ENCODE measurements around the gene SLC6A19. TPM values are rescaled to one million over a fixed set of nuclear protein-coding genes. Genes with fewer than 3 reads are reported as not detected.

SLC6A19 gene
- total RNA-seq, 1 donor from 2014 or later: 2.2 TPM

- no peak for DNase-seq (ENCODE audit: low spot score, unreplicated experiment)
- no peak for TF ChIP-seq CTCF (IDR thresholded peaks at IDR 0.05; ENCODE audit: unreplicated experiment)
- Mint-ChIP-seq H3K27me3 (no peaks in the 10 kb centered on the region), H3K36me3 (ENCODE audit: insufficient read depth) (no peaks in the 10 kb centered on the region), H3K4me3 (ENCODE audit: low read depth) (no peak overlapping the region), H3K9me3 (ENCODE audit: low read depth) (no peaks in the 10 kb centered on the region), H3K27ac (no peak overlapping the region), H3K4me1 (ENCODE audit: low read depth) (peaks cover 27% of the 10 kb centered on the region)
These were observed 12.1 kb upstream of the SLC6A19 start for GRCh38 chr5:1189269-1189668.

- TF ChIP-seq CTCF (IDR thresholded peaks at IDR 0.05; ENCODE audit: unreplicated experiment): no peak
- Mint-ChIP-seq H3K4me1 (ENCODE audit: low read depth) (peaks cover 27% of the 10 kb centered on the region), H3K27me3 (no peaks in the 10 kb centered on the region), H3K27ac (peak overlapping the region; percentile 78), H3K9me3 (ENCODE audit: low read depth) (no peaks in the 10 kb centered on the region), H3K36me3 (ENCODE audit: insufficient read depth) (no peaks in the 10 kb centered on the region), H3K4me3 (ENCODE audit: low read depth) (no peak overlapping the region)
- DNase-seq (ENCODE audit: low spot score, unreplicated experiment): no peak
These were observed 11.1 kb upstream of the SLC6A19 start for GRCh38 chr5:1190278-1190677.

GRCh38 chr5:1190837-1191239 lies 10.6 kb upstream of the SLC6A19 start:
- DNase-seq (ENCODE audit: low spot score, unreplicated experiment): no peak
- no peaks in the 10 kb centered on the region for H3K27me3 Mint-ChIP-seq
- no peak for TF ChIP-seq CTCF (IDR thresholded peaks at IDR 0.05; ENCODE audit: unreplicated experiment)
- no peaks in the 10 kb centered on the region for H3K9me3 Mint-ChIP-seq (ENCODE audit: low read depth)
- peaks cover 22% of the 10 kb centered on the region for H3K4me1 Mint-ChIP-seq (ENCODE audit: low read depth)
- no peak overlapping the region for H3K4me3 Mint-ChIP-seq (ENCODE audit: low read depth)
- no peaks in the 10 kb centered on the region for H3K36me3 Mint-ChIP-seq (ENCODE audit: insufficient read depth)
- H3K27ac Mint-ChIP-seq: no peak overlapping the region

- H3K4me3 Mint-ChIP-seq (ENCODE audit: low read depth): no peak overlapping the region
- no peak overlapping the region for H3K27ac Mint-ChIP-seq
- no peak for TF ChIP-seq CTCF (IDR thresholded peaks at IDR 0.05; ENCODE audit: unreplicated experiment)
- H3K27me3 Mint-ChIP-seq: no peaks in the 10 kb centered on the region
- peaks cover 5% of the 10 kb centered on the region for H3K9me3 Mint-ChIP-seq (ENCODE audit: low read depth)
- peaks cover 15% of the 10 kb centered on the region for H3K4me1 Mint-ChIP-seq (ENCODE audit: low read depth)
- DNase-seq (ENCODE audit: low spot score, unreplicated experiment): no peak
- no peaks in the 10 kb centered on the region for H3K36me3 Mint-ChIP-seq (ENCODE audit: insufficient read depth)
These were observed 8.3 kb upstream of the SLC6A19 start for GRCh38 chr5:1192971-1193590.

GRCh38 chr5:1193591-1193985 lies 7.8 kb upstream of the SLC6A19 start:
- Mint-ChIP-seq H3K27me3 (no peaks in the 10 kb centered on the region), H3K4me3 (ENCODE audit: low read depth) (no peak overlapping the region), H3K36me3 (ENCODE audit: insufficient read depth) (no peaks in the 10 kb centered on the region), H3K4me1 (ENCODE audit: low read depth) (peaks cover 12% of the 10 kb centered on the region), H3K9me3 (ENCODE audit: low read depth) (peaks cover 5% of the 10 kb centered on the region), H3K27ac (no peak overlapping the region)
- TF ChIP-seq CTCF (IDR thresholded peaks at IDR 0.05; ENCODE audit: unreplicated experiment): no peak
- no peak for DNase-seq (ENCODE audit: low spot score, unreplicated experiment)
